HepG2 (cell line): ENCODE data around the gene ZFR. TPM values are rescaled to one million over a fixed set of nuclear protein-coding genes. Genes with fewer than 3 reads are reported as not detected.

ENCODE experiments used
- EHMT2 ChIP-seq: fragments of 200-600 bp; sonication (generic); IDR thresholded peaks from 2 replicates; pipeline ENCODE4 v1.7.0; 2017; ENCODE audit warnings: antibody characterized with exemption, low read depth, low read length, borderline replicate concordance
- FOXJ3 ChIP-seq: sonication (generic); formaldehyde crosslinking; IDR thresholded peaks from 2 replicates; pipeline ENCODE4 v1.4.0; 2020; ENCODE audit warnings: missing genetic modification reagents, mild to moderate bottlenecking, borderline replicate concordance
- HNF4G ChIP-seq, 2 experiments: sonication (generic) in 1 of 2; formaldehyde crosslinking in 1 of 2; IDR thresholded peaks; 2 replicates each; pipeline versions ENCODE4 v1.4.0 to v1.6.1; 2011 to 2020; ENCODE audit warnings: borderline replicate concordance in 2 of 2, low read depth in 2 of 2, mild to moderate bottlenecking in 2 of 2, low read length in 1 of 2, missing genetic modification reagents in 1 of 2, moderate library complexity in 1 of 2
- ISL2 ChIP-seq: sonication (generic); formaldehyde crosslinking; IDR thresholded peaks from 2 replicates; pipeline ENCODE4 v1.5.0; 2020; ENCODE audit warnings: missing genetic modification reagents
- JUN ChIP-seq: sonication (generic); formaldehyde crosslinking; IDR thresholded peaks from 2 replicates; pipeline ENCODE4 v1.4.0; 2020; ENCODE audit warnings: mild to moderate bottlenecking, missing genetic modification reagents
- KMT2B ChIP-seq: IDR thresholded peaks from 2 replicates; pipeline ENCODE4 v1.6.1; 2016; ENCODE audit warnings: missing genetic modification reagents, missing compliant biosample characterization
- MEF2D ChIP-seq: sonication (generic); formaldehyde crosslinking; IDR thresholded peaks from 2 replicates; pipeline ENCODE4 v1.5.1; 2020; ENCODE audit warnings: mild to moderate bottlenecking, missing genetic modification reagents
- RCOR2 ChIP-seq: IDR thresholded peaks from 2 replicates; pipeline ENCODE4 v1.6.1; 2016; ENCODE audit warnings: missing biosample characterization, missing genetic modification reagents
- SALL1 ChIP-seq: sonication (generic); formaldehyde crosslinking; IDR thresholded peaks from 2 replicates; pipeline ENCODE4 v1.8.0; 2022; ENCODE audit warnings: mild to moderate bottlenecking, missing genetic modification reagents
- SIX1 ChIP-seq: sonication (generic); formaldehyde crosslinking; IDR thresholded peaks from 2 replicates; pipeline ENCODE4 v1.4.0; 2020; ENCODE audit warnings: missing genetic modification reagents, borderline replicate concordance
- SP5 ChIP-seq: IDR thresholded peaks from 2 replicates; pipeline ENCODE4 v1.6.1; 2016; ENCODE audit warnings: low read depth, borderline replicate concordance
- ZNF354B ChIP-seq: sonication (generic); formaldehyde crosslinking; IDR thresholded peaks from 2 replicates; pipeline ENCODE4 v1.8.0; 2022; ENCODE audit warnings: mild to moderate bottlenecking, missing genetic modification reagents
- ZNF564 ChIP-seq: sonication (generic); formaldehyde crosslinking; IDR thresholded peaks from 2 replicates; pipeline ENCODE4 v1.8.1; 2023; ENCODE audit warnings: mild to moderate bottlenecking, missing genetic modification reagents
- ZNF780A ChIP-seq: sonication (generic); formaldehyde crosslinking; IDR thresholded peaks from 2 replicates; pipeline ENCODE4 v1.8.0; 2022; ENCODE audit warnings: mild to moderate bottlenecking, missing genetic modification reagents, moderate library complexity
- ZSCAN21 ChIP-seq: sonication (generic); formaldehyde crosslinking; IDR thresholded peaks from 2 replicates; pipeline ENCODE4 v1.8.0; 2022; ENCODE audit warnings: mild to moderate bottlenecking, missing genetic modification reagents, moderate library complexity, borderline replicate concordance
- polyA plus RNA-seq, 8 experiments: library from polyadenylated mRNA; depleted of rRNA in 3 of 8; stranded (reverse) in 7 of 8; unstranded in 1 of 8; fragments of >200 nt; fragmentation: Illumina TruSeq in 4 of 8; extraction: Trizol in 4 of 8; gene quantifications; 2 replicates each; pipeline versions ENCODE4 v1.2.1 to v1.2.3, GENCODE V29; 2011 to 2016; ENCODE audit warnings: low read depth in 4 of 8, missing spikeins in 1 of 8, mixed read lengths in 1 of 8; ENCODE audit not compliant: insufficient read depth in 1 of 8
- total RNA-seq, 5 experiments: library from RNA; depleted of rRNA; stranded (reverse); fragments of >200 nt; fragmentation: Illumina TruSeq; extraction: Trizol; gene quantifications; 2 replicates each; pipeline ENCODE4 v1.2.3, GENCODE V29; 2016; ENCODE audit warnings: low read depth in 1 of 5
- TF ChIP-seq, protein P1 (sequence below), 2 experiments: IDR thresholded peaks; 2 replicates each; pipeline ENCODE4 v1.6.1; 2011 to 2012; ENCODE audit warnings: low read length in 2 of 2, borderline replicate concordance in 1 of 2, low read depth in 1 of 2, mild to moderate bottlenecking in 1 of 2, moderate library complexity in 1 of 2
- TF ChIP-seq, protein P2 (sequence below): sonication (generic); formaldehyde crosslinking; conservative IDR thresholded peaks from 2 replicates; pipeline ENCODE4 v1.4.0; 2020; ENCODE audit warnings: missing genetic modification reagents
- TF ChIP-seq, protein P3 (sequence below): sonication (generic); formaldehyde crosslinking; IDR thresholded peaks from 2 replicates; pipeline ENCODE4 v1.5.1; 2020; ENCODE audit warnings: missing genetic modification reagents, mild to moderate bottlenecking, borderline replicate concordance
- TF ChIP-seq, protein P4 (sequence below): IDR thresholded peaks from 2 replicates; pipeline ENCODE4 v1.6.1; 2018; ENCODE audit warnings: missing genetic modification reagents

Gene ZFR
- total and polyA plus RNA-seq, 2 of the 13 experiments (the other 11 are each of a cell fraction or from before 2014, with no cell fraction given), result 89.0 to 92.8 TPM

DNA sequence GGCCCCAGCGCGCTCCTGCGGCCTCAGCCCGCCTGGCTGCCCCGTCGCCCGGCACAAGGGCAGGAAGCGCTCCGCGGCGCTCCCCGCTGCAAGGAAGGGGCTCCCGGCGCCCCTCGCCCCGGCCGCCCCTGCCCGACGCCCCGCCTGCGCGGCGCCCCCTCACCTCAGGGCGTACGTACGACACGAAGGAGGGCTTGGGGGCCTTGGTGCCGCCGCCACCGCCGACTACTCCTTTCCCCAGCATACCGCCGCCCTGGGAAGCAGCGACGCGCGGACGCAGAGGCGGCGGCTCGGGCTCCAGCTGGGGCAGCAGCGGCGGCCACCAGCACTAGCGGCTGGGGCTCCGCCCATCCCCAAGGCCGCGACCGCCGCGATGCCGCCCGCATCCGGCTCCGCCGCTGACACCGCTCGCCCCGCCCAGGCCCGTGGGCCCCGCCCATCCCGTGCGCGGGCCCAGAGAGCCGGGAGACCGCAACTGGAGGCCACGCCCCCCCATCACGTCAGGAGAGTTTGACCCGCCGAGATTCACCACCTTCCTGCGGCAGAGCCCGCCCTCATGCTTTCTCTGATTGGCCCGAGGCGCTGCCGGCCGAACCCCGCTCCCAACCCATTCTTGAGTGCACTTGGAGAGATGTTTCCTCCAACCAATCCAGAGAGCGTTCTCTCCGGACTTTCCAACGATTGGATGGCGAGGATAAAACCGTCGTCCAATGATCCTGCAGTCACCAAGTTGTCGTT, 131.8 kb downstream of the ZFR start, which contains the start of gene MTMR12 (continued):
- TF ChIP-seq, protein P1, sequence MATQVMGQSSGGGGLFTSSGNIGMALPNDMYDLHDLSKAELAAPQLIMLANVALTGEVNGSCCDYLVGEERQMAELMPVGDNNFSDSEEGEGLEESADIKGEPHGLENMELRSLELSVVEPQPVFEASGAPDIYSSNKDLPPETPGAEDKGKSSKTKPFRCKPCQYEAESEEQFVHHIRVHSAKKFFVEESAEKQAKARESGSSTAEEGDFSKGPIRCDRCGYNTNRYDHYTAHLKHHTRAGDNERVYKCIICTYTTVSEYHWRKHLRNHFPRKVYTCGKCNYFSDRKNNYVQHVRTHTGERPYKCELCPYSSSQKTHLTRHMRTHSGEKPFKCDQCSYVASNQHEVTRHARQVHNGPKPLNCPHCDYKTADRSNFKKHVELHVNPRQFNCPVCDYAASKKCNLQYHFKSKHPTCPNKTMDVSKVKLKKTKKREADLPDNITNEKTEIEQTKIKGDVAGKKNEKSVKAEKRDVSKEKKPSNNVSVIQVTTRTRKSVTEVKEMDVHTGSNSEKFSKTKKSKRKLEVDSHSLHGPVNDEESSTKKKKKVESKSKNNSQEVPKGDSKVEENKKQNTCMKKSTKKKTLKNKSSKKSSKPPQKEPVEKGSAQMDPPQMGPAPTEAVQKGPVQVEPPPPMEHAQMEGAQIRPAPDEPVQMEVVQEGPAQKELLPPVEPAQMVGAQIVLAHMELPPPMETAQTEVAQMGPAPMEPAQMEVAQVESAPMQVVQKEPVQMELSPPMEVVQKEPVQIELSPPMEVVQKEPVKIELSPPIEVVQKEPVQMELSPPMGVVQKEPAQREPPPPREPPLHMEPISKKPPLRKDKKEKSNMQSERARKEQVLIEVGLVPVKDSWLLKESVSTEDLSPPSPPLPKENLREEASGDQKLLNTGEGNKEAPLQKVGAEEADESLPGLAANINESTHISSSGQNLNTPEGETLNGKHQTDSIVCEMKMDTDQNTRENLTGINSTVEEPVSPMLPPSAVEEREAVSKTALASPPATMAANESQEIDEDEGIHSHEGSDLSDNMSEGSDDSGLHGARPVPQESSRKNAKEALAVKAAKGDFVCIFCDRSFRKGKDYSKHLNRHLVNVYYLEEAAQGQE (IDR thresholded peaks at IDR 0.05; ENCODE audit: borderline replicate concordance in 1 of 2, low read depth in 1 of 2, low read length in 2 of 2), result no peak
- no peak for TF ChIP-seq SIX1
- TF ChIP-seq ZNF780A (CRISPR knock-in tag), result no peak
- no peak for TF ChIP-seq RCOR2
- peak; percentile 52; the same call in 1 of the 2 replicates for TF ChIP-seq KMT2B (CRISPR knock-in tag)
- no peak for TF ChIP-seq JUN
- no peak for TF ChIP-seq ZNF354B (CRISPR knock-in tag)
- no peak for TF ChIP-seq MEF2D
- no peak for TF ChIP-seq FOXJ3 (CRISPR knock-in tag)
- peak; percentile 81; the same call in 1 of the 2 replicates for TF ChIP-seq SP5
- TF ChIP-seq EHMT2, result no peak
- peak; percentile 26; the same call in 1 of the 2 replicates for TF ChIP-seq ZSCAN21
- no peak for TF ChIP-seq HNF4G (IDR thresholded peaks at IDR 0.05; ENCODE audit: borderline replicate concordance, low read depth, low read length)
- no peak for TF ChIP-seq HNF4G (CRISPR knock-in tag; IDR thresholded peaks at IDR 0.05; ENCODE audit: borderline replicate concordance, low read depth)
- TF ChIP-seq, protein P2, sequence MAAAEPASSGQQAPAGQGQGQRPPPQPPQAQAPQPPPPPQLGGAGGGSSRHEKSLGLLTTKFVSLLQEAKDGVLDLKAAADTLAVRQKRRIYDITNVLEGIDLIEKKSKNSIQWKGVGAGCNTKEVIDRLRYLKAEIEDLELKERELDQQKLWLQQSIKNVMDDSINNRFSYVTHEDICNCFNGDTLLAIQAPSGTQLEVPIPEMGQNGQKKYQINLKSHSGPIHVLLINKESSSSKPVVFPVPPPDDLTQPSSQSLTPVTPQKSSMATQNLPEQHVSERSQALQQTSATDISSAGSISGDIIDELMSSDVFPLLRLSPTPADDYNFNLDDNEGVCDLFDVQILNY (CRISPR knock-in tag), result no peak; the same call in 1 of the 2 replicates
- TF ChIP-seq, protein P3, sequence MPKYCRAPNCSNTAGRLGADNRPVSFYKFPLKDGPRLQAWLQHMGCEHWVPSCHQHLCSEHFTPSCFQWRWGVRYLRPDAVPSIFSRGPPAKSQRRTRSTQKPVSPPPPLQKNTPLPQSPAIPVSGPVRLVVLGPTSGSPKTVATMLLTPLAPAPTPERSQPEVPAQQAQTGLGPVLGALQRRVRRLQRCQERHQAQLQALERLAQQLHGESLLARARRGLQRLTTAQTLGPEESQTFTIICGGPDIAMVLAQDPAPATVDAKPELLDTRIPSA, result no peak
- no peak for TF ChIP-seq ZNF564 (CRISPR knock-in tag)
- TF ChIP-seq SALL1, result peak; percentile 61
- TF ChIP-seq, protein P4, sequence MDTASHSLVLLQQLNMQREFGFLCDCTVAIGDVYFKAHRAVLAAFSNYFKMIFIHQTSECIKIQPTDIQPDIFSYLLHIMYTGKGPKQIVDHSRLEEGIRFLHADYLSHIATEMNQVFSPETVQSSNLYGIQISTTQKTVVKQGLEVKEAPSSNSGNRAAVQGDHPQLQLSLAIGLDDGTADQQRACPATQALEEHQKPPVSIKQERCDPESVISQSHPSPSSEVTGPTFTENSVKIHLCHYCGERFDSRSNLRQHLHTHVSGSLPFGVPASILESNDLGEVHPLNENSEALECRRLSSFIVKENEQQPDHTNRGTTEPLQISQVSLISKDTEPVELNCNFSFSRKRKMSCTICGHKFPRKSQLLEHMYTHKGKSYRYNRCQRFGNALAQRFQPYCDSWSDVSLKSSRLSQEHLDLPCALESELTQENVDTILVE, result peak; percentile 59; the same call in 1 of the 2 replicates
- 0 out of 2 replicates have a peak, but pooled peaks have one; percentile 19 for TF ChIP-seq ISL2 (CRISPR knock-in tag)
